Inflammatory macrophage treated with lipopolysaccharide for 4 hours (primary cell): ENCODE data around the gene RAB4B.
"Not testable (repeated sequence)": the region's sequence is repeated elsewhere in the genome, so short reads cannot be mapped to it uniquely, and the experiment has no call there.

Source experiments
- DNase-seq: peaks from one replicate; pipeline ENCODE4 v3.0.0-alpha.2; 2020

RAB4B gene

GRCh38 chr19:40784146-40784545, 6.1 kb downstream of the RAB4B start:
- DNase-seq = not testable (repeated sequence)

- DNase-seq = no peak
These were observed 7.5 kb downstream of the RAB4B start for GRCh38 chr19:40785526-40785925.

- no peak for DNase-seq
These were observed 8.3 kb downstream of the RAB4B start for GRCh38 chr19:40786060-40787037.

GRCh38 chr19:40791349-40791748, 13.3 kb downstream of the RAB4B start:
- DNase-seq = no peak

- DNase-seq = no peak
These were observed 13.9 kb downstream of the RAB4B start for GRCh38 chr19:40791996-40792395.

GRCh38 chr19:40797166-40797962, 19.3 kb downstream of the RAB4B start:
- no peak for DNase-seq

- peak; percentile 72 for DNase-seq
These were observed 20.1 kb downstream of the RAB4B start for GRCh38 chr19:40797963-40798682.

- DNase-seq = peak; percentile 100
These were observed 20.9 kb downstream of the RAB4B start, which contains the start of gene EGLN2 for GRCh38 chr19:40798683-40799557. TSS of gene EGLN2 (plus strand) at chr19:40799191. CDS start at chr19:40800573, 1,382 bp downstream.

- peak; percentile 52 for DNase-seq
These were observed 21.7 kb downstream of the RAB4B start for GRCh38 chr19:40799558-40800338.

- no peak for DNase-seq
These were observed 22.4 kb downstream of the RAB4B start for GRCh38 chr19:40800339-40800996.

GRCh38 chr19:40800997-40801377, 22.9 kb downstream of the RAB4B start:
- no peak for DNase-seq

- DNase-seq = no peak
These were observed 23.6 kb downstream of the RAB4B start for GRCh38 chr19:40801426-40802299.

GRCh38 chr19:40802300-40803169, 24.5 kb downstream of the RAB4B start:
- DNase-seq = peak; percentile 15

- no peak for DNase-seq
These were observed 25.3 kb downstream of the RAB4B start for GRCh38 chr19:40803170-40803856.

- DNase-seq = no peak
These were observed 26.1 kb downstream of the RAB4B start for GRCh38 chr19:40803857-40804782.

- DNase-seq = no peak
These were observed 26.8 kb downstream of the RAB4B start for GRCh38 chr19:40804783-40805242.
